Adrenal gland (tissue), 5 donors: ENCODE data around the gene SYNGR1.
"Not testable (repeated sequence)": the region's sequence is repeated elsewhere in the genome, so short reads cannot be mapped to it uniquely, and the experiment has no call there.

Experiments used
- CTCF ChIP-seq, 6 experiments: fragments of 450-650 bp in 4 of 6; fragments of 200-600 bp in 2 of 6; sonication (generic) in 1 of 6; IDR thresholded peaks; 1 replicate in 5 of 6; 2 replicates in 1 of 6; pipeline versions ENCODE4 v1.5.1 to v1.8.0; 2016 to 2021; ENCODE audit warnings: antibody characterized with exemption in 6 of 6, mild to moderate bottlenecking in 2 of 6, moderate library complexity in 1 of 6
- POLR2A ChIP-seq, 2 donors: fragments of 450-650 bp; IDR thresholded peaks; one replicate each; pipeline ENCODE4 v1.6.1; 2017; ENCODE audit warnings: antibody characterized with exemption in 2 of 2, mild to moderate bottlenecking in 2 of 2, moderate library complexity in 1 of 2
- donor health status: DM: no; HTN: no; CAD: no.

GRCh38 chr22:39330553-39330952 lies 19.2 kb upstream of the SYNGR1 start:
- not testable (repeated sequence) for TF ChIP-seq CTCF, POLR2A (IDR thresholded peaks at IDR 0.05)
